ENCODE data around the gene NAA30.

The NAA30 gene

GRCh38 chr14:57391517-57392195 lies 1.3 kb downstream of the NAA30 start:
- intact Hi-C loops (cut with DNase I): loop anchor here (5.0 kb wide), 1 partner anchor 124 kb away; the partner anchor contains the start of genes AP5M1 and EXOC5
- DNase-seq: no peak

- DNase-seq: no peak
- intact Hi-C loops (cut with DNase I): loop anchor here (5.0 kb wide), 1 partner anchor 126 kb away; the partner anchor contains the start of genes AP5M1 and EXOC5
Measured at GRCh38 chr14:57392830-57393229, 2.4 kb downstream of the NAA30 start.

- intact Hi-C loops (cut with DNase I): no loop called here
- DNase-seq: no peak
Measured at GRCh38 chr14:57400556-57401494, 10.4 kb downstream of the NAA30 start.

- intact Hi-C loops (cut with DNase I): no loop called here
- no peak for DNase-seq
Measured at GRCh38 chr14:57401501-57401900, 11.1 kb downstream of the NAA30 start.

- intact Hi-C loops (cut with DNase I): no loop called here
- DNase-seq: no peak
Measured at GRCh38 chr14:57402173-57402852, 11.9 kb downstream of the NAA30 start.

- intact Hi-C loops (cut with DNase I): no loop called here
Measured at GRCh38 chr14:57403521-57403864, 13.1 kb downstream of the NAA30 start.

GRCh38 chr14:57405562-57405961 lies 15.2 kb downstream of the NAA30 start:
- DNase-seq: no peak

More at GRCh38 chr14:57403521-57403864, 13.1 kb downstream of the NAA30 start:
- no peak for DNase-seq

GRCh38 chr14:57408037-57408436 lies 17.7 kb downstream of the NAA30 start:
- no peak for DNase-seq
- intact Hi-C loops (cut with DNase I): no loop called here

More at GRCh38 chr14:57405562-57405961, 15.2 kb downstream of the NAA30 start:
- intact Hi-C loops (cut with DNase I): no loop called here

- no peak for DNase-seq
- intact Hi-C loops (cut with DNase I): no loop called here
Measured at GRCh38 chr14:57408634-57409033, 18.2 kb downstream of the NAA30 start.

- intact Hi-C loops (cut with DNase I): no loop called here
Measured at GRCh38 chr14:57412341-57412740, 22.0 kb downstream of the NAA30 start.

GRCh38 chr14:57413849-57414248 lies 23.5 kb downstream of the NAA30 start:
- intact Hi-C loops (cut with DNase I): no loop called here
- DNase-seq: no peak

More at GRCh38 chr14:57412341-57412740, 22.0 kb downstream of the NAA30 start:
- DNase-seq: no peak

- DNase-seq: no peak
- intact Hi-C loops (cut with DNase I): no loop called here
Measured at GRCh38 chr14:57417228-57417627, 26.8 kb downstream of the NAA30 start.

GRCh38 chr14:57418999-57419398 lies 28.6 kb downstream of the NAA30 start:
- DNase-seq: no peak
- intact Hi-C loops (cut with DNase I): no loop called here

- intact Hi-C loops (cut with DNase I): no loop called here
- no peak for DNase-seq
Measured at GRCh38 chr14:57420033-57420432, 29.6 kb downstream of the NAA30 start.

- no peak for DNase-seq
- intact Hi-C loops (cut with DNase I): no loop called here
Measured at GRCh38 chr14:57420986-57421385, 30.6 kb downstream of the NAA30 start.

GRCh38 chr14:57435923-57436322 lies 45.5 kb downstream of the NAA30 start:
- intact Hi-C loops (cut with DNase I): no loop called here
- no peak for DNase-seq

- intact Hi-C loops (cut with DNase I): no loop called here
- no peak for DNase-seq
Measured at GRCh38 chr14:57461777-57462320, 71.5 kb downstream of the NAA30 start.

- intact Hi-C loops (cut with DNase I): no loop called here
- no peak for DNase-seq
Measured at GRCh38 chr14:57462551-57462950, 72.2 kb downstream of the NAA30 start.

- intact Hi-C loops (cut with DNase I): no loop called here
- DNase-seq: no peak
Measured at GRCh38 chr14:57464008-57464730, 73.8 kb downstream of the NAA30 start.
